SK-MEL-5 (cell line): ENCODE results near the gene PCYT1A. TPM values are rescaled to one million over a fixed set of nuclear protein-coding genes. Genes with fewer than 3 reads are reported as not detected.
"Not testable (repeated sequence)": the region's sequence is repeated elsewhere in the genome, so short reads cannot be mapped to it uniquely, and the experiment has no call there.

Experiments used
- DNase-seq: peaks from one replicate; pipeline ENCODE4 v3.0.0-alpha.2; 2016; ENCODE audit warnings: low read depth, low spot score
- in situ Hi-C: cut with HindIII; loops from 2 replicates; pipeline ENCODE4 v1.10.0; 2016; ENCODE audit warnings: low sequenced_read_pairs, high pct_unique_total_duplicates, low pct_unique_long_range_greater_than_20kb
- total RNA-seq: library from RNA; depleted of rRNA; stranded (reverse); fragments of >200 nt; shearing (Covaris generic); gene quantifications from 2 replicates; pipeline ENCODE4 v1.2.3, GENCODE V29; 2014

The PCYT1A gene
- total RNA-seq, 1 experiment from 2014 or later, result 34.2 TPM

DNA sequence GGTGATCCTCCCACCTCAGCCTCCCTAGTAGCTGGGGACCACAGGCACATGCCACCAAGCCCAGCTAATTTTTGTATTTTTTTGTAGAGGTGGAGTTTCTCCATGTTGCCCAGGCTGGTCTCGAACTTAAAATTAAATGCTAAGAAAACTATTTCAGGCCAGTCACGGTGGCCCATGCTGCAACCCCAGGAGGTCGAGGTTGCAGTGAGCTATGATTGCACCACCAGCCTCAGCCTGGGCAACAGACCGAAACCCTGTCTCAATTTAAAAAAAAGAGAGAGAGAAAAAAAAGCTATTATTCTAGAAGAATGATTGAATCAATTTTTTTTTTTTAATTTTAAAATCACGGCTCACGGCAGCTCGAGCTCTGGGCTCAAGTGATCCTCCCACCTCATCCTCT lies 66.5 kb downstream of the PCYT1A start:
- in situ Hi-C loops, result no loop called here
- DNase-seq, result no peak

DNA sequence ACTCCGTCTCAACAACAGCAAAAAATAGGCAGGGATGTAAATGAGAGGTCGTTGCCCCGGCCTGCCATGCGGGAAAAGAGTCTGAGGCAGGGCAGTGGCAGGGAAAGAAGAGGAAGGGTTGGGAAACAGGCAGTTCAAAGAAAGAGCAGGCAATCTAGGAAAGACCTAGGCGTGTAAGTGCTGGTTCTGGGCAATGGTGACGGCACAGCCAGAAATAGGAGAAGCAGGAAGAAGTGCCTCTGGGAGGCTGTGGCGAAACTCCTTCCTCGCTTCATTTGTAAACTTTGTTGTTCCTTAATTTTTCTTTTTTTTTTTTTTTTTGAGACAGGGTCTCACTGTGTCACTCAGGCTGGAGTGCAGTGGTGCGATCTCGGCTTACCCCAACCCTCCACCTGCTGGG lies 66.9 kb downstream of the PCYT1A start:
- in situ Hi-C loops, result no loop called here
- DNase-seq, result no peak

DNA sequence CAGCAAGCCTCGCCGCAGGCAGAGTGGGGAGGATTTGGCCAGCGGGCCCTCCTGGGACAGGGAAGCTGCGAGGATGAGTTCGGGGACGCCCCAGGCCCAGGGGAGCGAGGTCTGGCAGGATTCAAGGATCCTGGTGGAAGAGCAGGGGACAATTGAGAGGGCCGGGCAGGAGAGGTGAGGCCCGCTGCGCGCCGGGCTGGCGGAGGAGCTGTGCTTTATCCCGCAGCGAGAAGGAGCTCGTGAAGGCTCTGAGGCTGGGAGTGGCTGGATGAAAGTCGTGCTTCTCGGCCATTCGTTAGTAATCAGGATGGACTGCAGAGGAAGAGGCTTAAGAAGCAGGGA lies 67.6 kb downstream of the PCYT1A start:
- in situ Hi-C loops, result no loop called here
- no peak for DNase-seq

DNA sequence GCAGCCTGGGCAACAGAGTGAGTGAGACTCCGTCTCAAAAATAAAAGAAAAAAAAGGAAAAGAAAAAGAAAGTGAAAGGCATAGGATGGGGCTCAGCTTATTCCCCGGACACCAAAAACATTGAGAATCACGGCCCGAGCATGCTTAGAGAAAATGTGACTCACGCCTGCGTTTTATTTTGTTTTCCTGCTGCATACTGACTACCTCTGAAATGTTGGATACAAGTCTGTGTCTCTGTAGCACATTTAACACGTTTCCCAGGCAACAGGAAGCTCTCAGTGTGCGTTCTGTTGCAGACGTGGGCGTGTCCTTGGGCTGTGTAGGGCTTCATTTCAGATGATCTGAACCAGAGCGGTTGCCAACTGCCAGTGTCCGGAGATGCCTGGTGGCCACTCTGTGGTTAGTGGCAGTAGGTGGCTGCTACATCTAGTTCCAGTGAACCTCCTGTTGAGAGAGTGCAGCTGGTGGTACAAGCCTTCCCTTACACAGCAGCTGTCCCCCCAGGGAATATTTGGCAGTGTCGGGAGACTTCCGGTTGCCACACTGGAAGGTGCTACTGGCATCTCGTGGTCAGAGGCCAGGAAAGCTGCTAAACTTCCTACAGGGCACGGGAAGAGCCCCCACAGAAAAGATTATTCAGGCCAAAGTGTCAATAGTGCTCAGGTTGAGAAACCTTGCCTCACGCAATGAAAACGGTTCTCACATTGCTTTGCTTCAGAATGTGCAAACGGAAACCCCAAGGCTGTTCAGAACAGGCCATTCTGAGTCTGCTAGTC lies 68.1 kb downstream of the PCYT1A start:
- in situ Hi-C loops, result no loop called here
- peak; percentile 33 for DNase-seq

DNA sequence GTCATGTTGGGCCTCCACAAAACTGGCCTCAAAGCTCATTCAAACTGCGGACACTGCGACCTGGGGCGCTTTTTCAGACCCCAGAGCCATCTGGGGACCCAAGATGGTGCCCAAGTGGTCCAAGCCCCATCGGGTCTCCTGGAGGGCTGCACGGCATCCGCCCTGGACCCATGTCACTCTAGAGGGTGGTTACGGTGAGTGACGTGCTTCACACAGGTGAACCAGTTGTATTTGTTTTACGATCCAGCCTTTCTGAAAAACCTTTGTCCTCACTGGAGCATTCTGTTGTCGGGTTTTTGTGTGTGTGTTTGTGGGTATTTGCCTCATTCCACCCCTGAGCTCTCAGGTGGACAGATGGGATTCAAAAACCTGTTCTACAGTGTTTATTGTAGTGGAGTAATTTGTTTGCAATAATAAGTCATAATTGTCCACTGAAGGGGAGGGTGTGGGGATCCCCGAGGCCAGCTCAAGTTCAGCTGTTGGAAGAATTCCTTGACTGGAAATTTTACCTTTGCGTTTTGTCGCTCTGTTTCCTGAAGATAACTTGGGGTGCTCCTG lies 69.3 kb downstream of the PCYT1A start:
- in situ Hi-C loops, result no loop called here
- DNase-seq, result no peak

DNA sequence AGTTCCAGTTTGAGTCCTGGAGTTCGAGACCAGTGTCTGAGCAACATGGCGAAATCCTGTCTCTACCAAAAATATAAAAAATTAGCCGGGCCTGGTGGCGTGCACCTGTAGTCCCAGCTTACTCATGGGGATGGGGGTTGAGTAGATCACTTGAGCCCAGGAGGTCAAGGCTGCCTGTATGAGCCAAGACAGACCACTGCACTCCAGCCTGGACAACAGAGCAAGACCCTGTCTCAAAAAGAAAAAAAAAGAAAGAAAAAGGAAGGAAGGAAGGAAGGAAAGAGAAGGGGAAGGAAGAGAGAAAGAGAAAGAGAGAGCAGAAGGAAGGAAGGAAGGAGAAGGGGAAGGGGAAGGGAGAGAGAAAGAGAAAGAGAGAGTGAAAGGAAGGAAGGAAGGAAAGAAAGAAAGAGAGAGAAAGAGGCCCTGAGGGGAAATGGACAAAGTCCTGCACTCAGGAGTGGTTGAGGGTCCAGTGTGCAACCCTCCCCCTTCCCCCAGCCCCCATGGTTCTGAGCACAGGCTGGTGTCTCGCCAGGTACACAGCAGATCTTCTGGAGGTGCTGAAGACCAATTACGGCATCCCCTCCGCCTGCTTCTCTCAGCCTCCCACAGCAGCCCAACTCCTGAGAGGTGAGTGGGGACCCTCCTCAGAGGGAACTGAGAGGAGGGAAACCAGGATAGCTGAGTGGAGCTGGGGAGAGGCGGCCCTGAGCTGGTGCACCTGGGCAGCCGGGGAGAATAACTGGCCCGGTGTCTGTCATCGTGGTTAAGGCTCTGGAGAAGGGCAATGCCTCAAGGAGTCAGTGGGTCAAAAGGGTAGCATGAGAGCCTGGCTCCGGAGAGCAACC lies 70.0 kb downstream of the PCYT1A start:
- in situ Hi-C loops, result no loop called here

DNA sequence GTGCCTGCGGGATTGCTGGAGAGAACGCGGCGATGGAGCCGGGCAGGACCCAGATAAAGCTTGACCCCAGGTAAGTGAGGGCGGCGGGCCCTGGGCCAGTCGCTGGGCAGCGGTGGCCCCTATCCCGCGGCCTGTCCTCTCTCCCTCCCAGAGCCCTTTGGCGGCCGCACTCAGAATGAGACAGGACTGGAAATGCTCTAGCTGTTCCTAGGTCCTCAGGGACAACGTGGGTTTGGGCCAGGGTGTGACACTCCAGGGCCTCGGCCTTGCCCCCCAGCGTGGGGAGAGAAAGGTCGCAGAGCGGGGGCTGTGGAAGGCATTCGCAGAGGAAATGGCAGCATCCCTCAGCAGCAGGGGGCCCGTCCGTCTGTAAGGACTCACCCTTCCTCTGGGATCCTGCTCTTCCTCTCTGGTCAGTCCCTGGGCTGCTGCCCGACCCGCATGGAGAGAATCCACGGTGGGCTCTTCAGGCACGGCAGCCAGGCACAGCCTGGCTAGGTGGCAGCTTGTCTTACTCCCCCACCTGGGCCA lies 70.8 kb downstream of the PCYT1A start:
- in situ Hi-C loops, result no loop called here
- no peak for DNase-seq

More for the DNA sequence above, 70.0 kb downstream of the PCYT1A start:
- no peak for DNase-seq

DNA sequence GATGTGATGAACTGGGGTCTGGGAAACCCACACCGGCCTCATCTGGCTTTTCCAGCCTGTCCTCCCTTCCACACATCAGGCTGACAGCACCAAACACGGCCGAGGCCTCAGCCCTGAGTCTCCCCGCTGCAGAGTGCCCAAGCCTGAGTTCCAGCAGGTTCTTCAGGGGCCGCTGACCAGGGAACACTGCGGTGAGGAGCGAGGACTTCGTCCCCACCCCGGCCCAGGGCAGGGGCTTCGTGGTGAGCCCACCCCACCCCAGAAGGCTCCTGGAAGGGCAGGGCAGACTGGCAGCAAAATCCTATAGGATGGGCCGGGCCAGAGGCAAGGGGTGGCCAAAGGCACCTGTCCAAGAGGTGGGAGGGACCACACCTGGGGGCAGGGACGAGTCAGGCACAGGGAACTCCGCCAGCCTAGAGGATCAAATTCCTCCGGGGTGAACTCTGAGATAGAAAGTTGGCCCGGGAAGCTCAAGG lies 71.4 kb downstream of the PCYT1A start, which contains the start of gene SLC51A:
Gene SLC51A, plus strand, starts transcription at position 446 of the 476 bp plus-strand sequence. CDS start 179 bp downstream, outside the sequence.
- in situ Hi-C loops, result no loop called here
- DNase-seq, result no peak

DNA sequence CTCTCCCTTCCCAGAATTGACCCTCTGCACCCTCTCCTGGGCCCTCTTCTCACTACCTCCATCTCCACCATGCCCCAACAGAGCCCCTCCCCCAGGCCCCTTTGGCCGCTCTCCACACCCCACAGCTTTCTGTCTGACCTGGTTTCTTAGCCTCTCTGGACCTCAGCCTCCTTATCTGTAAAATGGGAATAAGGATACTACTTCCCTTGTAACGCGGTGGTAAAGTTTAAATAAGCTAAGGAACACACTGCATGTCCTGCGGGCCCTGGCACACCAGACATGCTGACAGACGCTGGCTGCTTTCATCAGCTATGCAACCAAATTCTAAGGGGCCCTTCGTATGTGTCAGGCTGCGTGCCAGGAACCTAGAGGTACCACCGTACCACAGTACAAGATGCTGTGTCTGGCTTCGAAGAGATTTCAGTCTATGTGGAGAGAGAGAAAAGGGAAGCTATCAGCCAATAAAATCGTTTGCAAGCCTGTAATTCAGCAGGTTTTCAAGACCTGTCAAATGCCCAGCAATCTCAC lies 72.0 kb downstream of the PCYT1A start:
- DNase-seq, result no peak
- in situ Hi-C loops, result no loop called here

DNA sequence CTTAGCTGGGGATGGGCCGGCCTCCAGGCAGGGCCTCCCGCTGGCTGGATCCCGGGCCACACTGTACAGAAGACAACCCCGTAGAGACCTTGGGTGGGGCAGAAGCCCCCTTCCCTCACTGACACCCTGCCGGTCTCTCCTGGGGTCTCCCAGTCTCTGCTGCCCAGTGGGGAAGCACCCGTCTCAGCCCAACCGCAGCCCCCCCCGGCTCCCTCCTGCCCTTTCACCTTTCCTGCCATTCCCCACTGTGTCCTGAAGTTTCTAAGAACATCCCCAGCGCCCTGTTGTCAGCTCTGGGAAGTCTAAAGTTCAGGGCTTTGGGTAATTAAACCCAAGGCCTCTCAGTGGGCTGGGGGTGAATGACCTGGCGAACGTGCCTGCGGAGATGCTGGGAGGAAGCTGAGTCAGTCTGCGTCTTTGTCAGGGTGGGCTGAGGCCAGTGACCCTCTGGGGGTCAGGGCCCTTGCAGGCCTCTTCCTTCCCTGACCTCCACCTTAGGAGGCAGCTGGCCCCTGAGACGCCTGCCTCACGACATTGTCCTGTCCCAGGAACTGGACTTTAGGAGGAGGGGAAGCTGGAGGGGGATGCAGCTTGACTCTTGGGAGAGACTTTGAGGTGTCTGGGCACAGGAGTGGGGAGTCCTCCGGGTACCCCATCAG lies 72.6 kb downstream of the PCYT1A start:
- no peak for DNase-seq
- in situ Hi-C loops, result no loop called here

DNA sequence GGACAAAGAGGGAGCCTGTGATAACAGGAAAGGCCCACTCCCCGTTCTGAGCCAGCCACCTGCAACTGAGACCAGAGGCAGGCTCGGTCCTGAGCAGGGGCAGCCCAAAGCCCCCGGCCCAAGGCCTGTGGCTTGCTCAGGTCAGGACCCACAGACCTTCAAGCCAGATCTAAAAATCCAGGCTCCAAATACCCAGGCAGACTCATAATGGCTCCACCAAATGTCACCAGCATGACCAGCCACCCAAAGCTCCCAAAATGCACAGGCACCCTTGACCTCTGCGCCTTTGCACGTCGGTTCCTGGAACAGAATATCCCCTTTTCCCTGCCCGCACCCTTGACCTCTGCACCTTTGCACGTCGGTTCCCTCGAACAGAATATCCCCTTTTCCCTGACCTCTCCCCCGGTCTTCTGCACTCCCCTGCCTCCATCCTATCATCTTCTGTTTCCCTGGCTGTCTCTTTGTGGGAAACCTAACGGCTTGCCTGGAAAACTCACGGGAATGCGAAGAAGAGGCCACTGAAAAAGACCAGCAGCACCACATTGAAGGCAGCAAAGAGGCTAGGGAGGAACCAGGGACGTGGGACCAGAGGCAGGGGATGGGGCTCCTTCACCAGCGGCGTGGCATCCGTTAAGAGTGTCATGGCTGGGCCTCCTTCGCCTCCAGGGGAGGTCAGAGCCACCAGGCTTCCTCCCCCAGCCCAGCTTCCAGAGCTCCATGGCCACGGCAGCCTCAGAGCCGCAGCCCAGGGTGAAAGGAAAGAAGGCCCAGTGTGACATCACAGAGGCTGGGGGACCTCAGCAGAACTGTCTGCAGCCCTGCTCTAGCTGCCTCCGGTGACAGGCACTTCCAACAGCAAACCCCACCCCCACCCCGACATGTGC lies 76.6 kb downstream of the PCYT1A start, which contains the start of gene ZDHHC19:
Gene ZDHHC19, minus strand, starts transcription at position 728 of the 884 bp plus-strand sequence. Its CDS starts 85 bp downstream, at position 643.
- in situ Hi-C loops, result no loop called here

DNA sequence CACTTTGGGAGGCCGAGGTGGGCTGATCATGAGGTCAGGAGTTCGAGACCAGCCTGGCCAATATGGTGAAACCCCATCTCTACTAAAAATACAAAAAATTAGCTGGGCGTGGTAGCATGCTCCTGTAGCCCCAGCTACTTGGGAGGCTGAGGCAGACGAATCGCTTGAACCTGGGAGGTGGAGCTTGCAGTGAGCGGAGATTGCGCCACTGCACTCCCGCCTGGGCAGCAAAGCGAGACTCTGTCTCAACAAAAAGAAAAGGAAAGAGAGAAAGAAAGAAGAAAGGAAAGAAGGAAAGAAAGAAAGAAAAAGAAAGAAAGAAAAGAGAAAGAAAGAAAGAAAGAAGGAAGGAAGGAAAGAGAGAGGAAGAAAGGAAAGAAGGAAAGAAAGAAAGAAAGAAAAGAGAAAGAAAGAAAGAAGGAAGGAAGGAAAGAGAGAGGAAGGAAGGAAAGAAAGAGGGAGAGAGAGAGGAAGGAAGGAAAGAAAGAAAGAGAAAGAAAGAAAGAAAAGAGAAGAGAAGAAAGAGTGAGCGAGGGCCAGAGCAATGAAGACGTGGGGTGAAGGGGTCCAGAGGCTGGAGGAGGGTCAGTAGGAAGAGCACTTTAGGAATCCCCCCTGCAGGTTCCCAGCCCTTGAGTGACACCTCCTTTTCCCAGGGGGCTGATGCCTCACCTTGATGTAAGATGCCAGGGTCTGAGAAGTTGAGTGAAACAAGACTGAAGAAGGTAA lies 77.4 kb downstream of the PCYT1A start:
- in situ Hi-C loops, DNase-seq: not testable (repeated sequence)

More for the DNA sequence above, 76.6 kb downstream of the PCYT1A start, which contains the start of gene ZDHHC19:
- no peak for DNase-seq

DNA sequence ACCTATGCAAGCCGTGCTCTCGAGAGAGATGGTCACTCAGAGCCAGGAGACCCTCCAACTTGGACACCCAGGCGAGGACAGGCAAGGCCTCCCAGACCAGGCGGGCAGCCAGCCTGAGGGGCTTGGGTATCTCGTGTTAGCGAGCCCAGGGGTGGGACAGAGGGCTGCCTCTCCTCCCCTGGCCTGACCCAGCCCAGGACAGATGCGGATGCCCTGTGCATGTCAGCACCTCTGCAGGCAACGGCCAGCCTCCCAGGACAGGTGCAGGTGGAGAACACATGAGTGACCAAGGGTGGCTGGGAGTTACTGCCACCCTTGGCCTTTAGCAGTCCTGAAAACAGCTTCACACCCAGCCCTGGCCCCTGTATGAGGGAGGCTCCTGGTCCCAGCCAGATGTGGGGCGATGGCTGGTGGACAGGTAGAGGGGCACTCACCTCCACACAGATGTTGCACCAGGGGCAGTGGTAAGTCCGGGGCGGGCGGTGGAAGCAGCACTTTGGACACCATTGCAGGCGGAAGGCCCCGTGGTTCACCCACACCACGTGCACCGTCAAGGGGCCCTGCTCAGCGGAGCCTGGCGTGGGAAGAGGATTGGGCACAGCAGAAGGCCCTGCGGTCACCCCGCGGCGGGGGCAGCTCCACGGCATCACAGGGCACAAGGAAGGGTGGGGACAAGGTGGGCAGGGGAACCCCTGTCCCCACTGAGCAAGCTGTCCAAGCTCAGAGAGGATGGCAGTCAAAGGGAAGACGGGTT lies 78.4 kb downstream of the PCYT1A start:
- DNase-seq, result no peak
- in situ Hi-C loops, result no loop called here

DNA sequence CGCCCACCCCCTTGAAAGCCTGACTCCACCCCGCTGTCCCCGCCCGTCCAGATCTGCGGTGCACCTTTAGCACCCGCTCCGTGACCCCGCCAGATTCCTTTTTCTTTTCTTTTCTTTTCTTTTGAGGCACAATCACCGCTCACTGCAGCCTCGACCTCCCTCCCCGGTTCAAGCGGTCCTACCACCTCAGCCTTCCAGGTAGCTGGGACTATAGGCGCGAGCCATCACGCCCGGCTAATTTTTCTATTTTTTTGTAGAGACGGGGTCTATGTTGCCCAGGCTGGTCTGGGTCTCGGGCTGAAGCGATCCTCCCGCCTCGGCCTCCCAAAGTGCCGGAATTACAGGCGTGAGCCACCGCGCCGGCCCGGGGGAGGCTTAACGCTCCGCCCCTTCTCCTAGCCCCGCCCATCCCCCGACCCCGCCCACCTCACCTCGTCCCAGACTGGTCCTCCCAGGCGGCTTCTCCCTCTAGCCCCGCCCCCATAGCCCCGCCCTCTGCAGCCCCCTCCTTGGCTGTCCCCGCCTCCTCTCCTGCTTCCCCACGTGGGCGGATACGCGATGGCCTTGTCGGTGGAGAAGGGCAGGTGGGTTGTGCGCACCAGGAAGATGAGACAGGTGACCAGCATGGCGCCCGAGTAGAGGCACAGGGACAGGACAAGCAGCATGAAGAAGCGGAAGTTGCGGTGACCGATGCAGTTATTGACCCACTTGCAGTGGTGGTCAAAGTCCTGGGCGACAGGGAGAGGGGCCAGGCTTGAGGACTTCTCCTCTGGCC lies 79.5 kb downstream of the PCYT1A start:
- peak; percentile 74 for DNase-seq
- in situ Hi-C loops, result no loop called here
